H1 (cell line): ENCODE data around the gene SPOUT1.

Experiments used
- CHD2 ChIP-seq: IDR thresholded peaks from 2 replicates; pipeline ENCODE4 v1.6.1; 2012; ENCODE audit warnings: low read length, improper control_type of control experiment
- CREB1 ChIP-seq: IDR thresholded peaks from 2 replicates; pipeline ENCODE4 v1.6.1; 2012; ENCODE audit warnings: inconsistent platforms
- CTCF ChIP-seq, 3 experiments: IDR thresholded peaks; 1 replicate in 2 of 3; 2 replicates in 1 of 3; pipeline versions ENCODE4 v1.5.1 to v1.6.1; 2011; ENCODE audit warnings: low read length in 3 of 3, mild to moderate bottlenecking in 3 of 3, inconsistent platforms in 2 of 3, low read depth in 1 of 3, moderate library complexity in 1 of 3; ENCODE audit not compliant: insufficient read depth in 1 of 3; ENCODE audit errors: control extremely low read depth in 1 of 3
- EP300 ChIP-seq, 2 experiments: IDR thresholded peaks; 1 replicate in 1 of 2; 2 replicates in 1 of 2; pipeline ENCODE4 v1.6.1; 2011 to 2012; ENCODE audit warnings: low read depth in 2 of 2, low read length in 2 of 2, mild to moderate bottlenecking in 2 of 2, borderline replicate concordance in 1 of 2, inconsistent platforms in 1 of 2, moderate library complexity in 1 of 2
- EZH2 ChIP-seq: fragments of 200-600 bp; sonication (generic); IDR thresholded peaks from 2 replicates; pipeline ENCODE4 v1.7.1; 2012; ENCODE audit warnings: low read depth, mild to moderate bottlenecking, moderate library complexity, low read length, inconsistent platforms; ENCODE audit not compliant: severe bottlenecking
- NRF1 ChIP-seq: IDR thresholded peaks from 2 replicates; pipeline ENCODE4 v1.6.1; 2011; ENCODE audit warnings: mild to moderate bottlenecking, low read depth, low read length, improper control_type of control experiment
- POLR2A ChIP-seq, 2 experiments: IDR thresholded peaks; 1 replicate in 1 of 2; 2 replicates in 1 of 2; pipeline ENCODE4 v1.6.1; 2011; ENCODE audit warnings: low read depth in 2 of 2, low read length in 2 of 2, mild to moderate bottlenecking in 2 of 2; ENCODE audit errors: control extremely low read depth in 1 of 2
- POLR2AphosphoS5 ChIP-seq: IDR thresholded peaks from 2 replicates; pipeline ENCODE4 v1.6.1; 2011; ENCODE audit warnings: low read depth, low read length
- RFX5 ChIP-seq: IDR thresholded peaks from 2 replicates; pipeline ENCODE4 v1.6.1; 2011; ENCODE audit warnings: low read depth, low read length, improper control_type of control experiment, borderline replicate concordance
- TAF1 ChIP-seq: IDR thresholded peaks from 2 replicates; pipeline ENCODE4 v1.6.1; 2011; ENCODE audit warnings: mild to moderate bottlenecking, low read depth, low read length
- TF ChIP-seq, protein P1 (sequence below): IDR thresholded peaks from 2 replicates; pipeline ENCODE4 v1.6.1; 2012; ENCODE audit warnings: low read length, inconsistent platforms

- TF ChIP-seq POLR2A (IDR thresholded peaks at IDR 0.05; ENCODE audit: control extremely low read depth in 1 of 2, low read depth in 2 of 2, low read length in 2 of 2): no peak
- TF ChIP-seq EP300 (IDR thresholded peaks at IDR 0.05; ENCODE audit: borderline replicate concordance in 1 of 2, low read depth in 2 of 2, low read length in 2 of 2): no peak
- no peak for TF ChIP-seq RFX5
- TF ChIP-seq POLR2AphosphoS5: no peak
- TF ChIP-seq CHD2: no peak
- TF ChIP-seq TAF1: no peak
- TF ChIP-seq CTCF (IDR thresholded peaks at IDR 0.05; ENCODE audit: control extremely low read depth in 1 of 3, insufficient read depth in 1 of 3, low read depth in 1 of 3, low read length in 3 of 3): no peak
- TF ChIP-seq NRF1: no peak
- TF ChIP-seq CREB1: no peak
- no peak for TF ChIP-seq EZH2
- TF ChIP-seq, protein P1, sequence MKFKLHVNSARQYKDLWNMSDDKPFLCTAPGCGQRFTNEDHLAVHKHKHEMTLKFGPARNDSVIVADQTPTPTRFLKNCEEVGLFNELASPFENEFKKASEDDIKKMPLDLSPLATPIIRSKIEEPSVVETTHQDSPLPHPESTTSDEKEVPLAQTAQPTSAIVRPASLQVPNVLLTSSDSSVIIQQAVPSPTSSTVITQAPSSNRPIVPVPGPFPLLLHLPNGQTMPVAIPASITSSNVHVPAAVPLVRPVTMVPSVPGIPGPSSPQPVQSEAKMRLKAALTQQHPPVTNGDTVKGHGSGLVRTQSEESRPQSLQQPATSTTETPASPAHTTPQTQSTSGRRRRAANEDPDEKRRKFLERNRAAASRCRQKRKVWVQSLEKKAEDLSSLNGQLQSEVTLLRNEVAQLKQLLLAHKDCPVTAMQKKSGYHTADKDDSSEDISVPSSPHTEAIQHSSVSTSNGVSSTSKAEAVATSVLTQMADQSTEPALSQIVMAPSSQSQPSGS: no peak
Observed at GRCh38 chr9:128838338-128838737, 8.7 kb upstream of the SPOUT1 start.
